ENCODE measurements around the gene NEMP1.
"Not testable (repeated sequence)": the region's sequence is repeated elsewhere in the genome, so short reads cannot be mapped to it uniquely, and the experiment has no call there.

NEMP1 gene

GRCh38 chr12:57091638-57092528 is 13.3 kb upstream of the NEMP1 start:
- DNase-seq (ENCODE audit: low spot score) = no peak

GRCh38 chr12:57090924-57091637 is 12.5 kb upstream of the NEMP1 start:
- DNase-seq (ENCODE audit: low spot score) = no peak

GRCh38 chr12:57090490-57090889 is 11.9 kb upstream of the NEMP1 start:
- DNase-seq (ENCODE audit: low spot score) = no peak

GRCh38 chr12:57089271-57090245 is 11.0 kb upstream of the NEMP1 start:
- peak; percentile 74 for DNase-seq (ENCODE audit: low spot score)

GRCh38 chr12:57088354-57089270 is 10.0 kb upstream of the NEMP1 start, which contains the start of gene NAB2:
NAB2 (plus strand) TSS chr12:57089114; CDS start chr12:57089272, 158 bp downstream.
- peak; percentile 95 for DNase-seq (ENCODE audit: low spot score)

GRCh38 chr12:57087691-57088353 is 9.2 kb upstream of the NEMP1 start:
- peak; percentile 95 for DNase-seq (ENCODE audit: low spot score)

GRCh38 chr12:57087010-57087690 is 8.6 kb upstream of the NEMP1 start:
- peak; percentile 83 for DNase-seq (ENCODE audit: low spot score)

- peak; percentile 78 for DNase-seq (ENCODE audit: low spot score)
Observed at GRCh38 chr12:57086493-57087009, 8.0 kb upstream of the NEMP1 start.

GRCh38 chr12:57085999-57086492 is 7.5 kb upstream of the NEMP1 start:
- no peak for DNase-seq (ENCODE audit: low spot score)

- DNase-seq (ENCODE audit: low spot score) = no peak
Observed at GRCh38 chr12:57080855-57081254, 2.3 kb upstream of the NEMP1 start.

- DNase-seq (ENCODE audit: low spot score) = no peak
Observed at GRCh38 chr12:57079821-57080220, 1.2 kb upstream of the NEMP1 start.

- DNase-seq (ENCODE audit: low spot score) = not testable (repeated sequence)
Observed at GRCh38 chr12:57073566-57074450, 4.8 kb downstream of the NEMP1 start.

- DNase-seq (ENCODE audit: low spot score) = no peak
Observed at GRCh38 chr12:57072661-57073060, 5.9 kb downstream of the NEMP1 start.

GRCh38 chr12:57069523-57069922 is 9.1 kb downstream of the NEMP1 start:
- DNase-seq (ENCODE audit: low spot score) = peak; percentile 67

- DNase-seq (ENCODE audit: low spot score) = no peak
Observed at GRCh38 chr12:57066245-57066644, 12.3 kb downstream of the NEMP1 start.

- no peak for DNase-seq (ENCODE audit: low spot score)
Observed at GRCh38 chr12:57063991-57064685, 14.5 kb downstream of the NEMP1 start.

GRCh38 chr12:57058454-57058853 is 20.1 kb downstream of the NEMP1 start:
- DNase-seq (ENCODE audit: low spot score) = no peak

Measured in kidney capillary endothelial cell (primary cell).